DLD1 (cell line): Measurements from ENCODE around the gene CEP250.
"Not testable (repeated sequence)": the region's sequence is repeated elsewhere in the genome, so short reads cannot be mapped to it uniquely, and the experiment has no call there.

ENCODE experiments used
- in situ Hi-C: cut with HindIII; loops from 2 replicates; pipeline ENCODE4 v1.10.0; 2017; ENCODE audit warnings: low sequenced_read_pairs

Gene CEP250

DNA sequence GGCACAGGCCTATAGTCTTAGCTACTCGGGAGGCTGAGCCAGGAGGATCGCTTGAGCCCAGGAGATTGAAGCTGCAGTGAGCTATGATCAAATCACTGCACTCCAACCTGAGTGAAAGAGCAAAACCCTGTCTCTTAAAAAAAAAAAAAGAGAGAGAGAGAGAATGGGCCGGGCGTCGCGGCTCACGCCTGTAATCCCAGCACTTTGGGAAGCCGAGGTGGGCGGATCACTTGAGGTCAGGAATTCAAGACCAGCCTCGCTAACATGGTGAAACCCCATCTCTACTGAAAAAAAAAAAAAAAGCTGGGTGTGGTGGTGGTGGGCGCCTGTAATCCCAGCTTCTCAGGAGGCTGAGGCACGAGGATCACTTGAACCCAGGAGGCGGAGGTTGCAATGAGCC lies 5.5 kb upstream of the CEP250 start:
- in situ Hi-C loops: not testable (repeated sequence)

- in situ Hi-C loops: no loop called here
Observed at GRCh38 chr20:35451295-35451694, 4.1 kb upstream of the CEP250 start.

DNA sequence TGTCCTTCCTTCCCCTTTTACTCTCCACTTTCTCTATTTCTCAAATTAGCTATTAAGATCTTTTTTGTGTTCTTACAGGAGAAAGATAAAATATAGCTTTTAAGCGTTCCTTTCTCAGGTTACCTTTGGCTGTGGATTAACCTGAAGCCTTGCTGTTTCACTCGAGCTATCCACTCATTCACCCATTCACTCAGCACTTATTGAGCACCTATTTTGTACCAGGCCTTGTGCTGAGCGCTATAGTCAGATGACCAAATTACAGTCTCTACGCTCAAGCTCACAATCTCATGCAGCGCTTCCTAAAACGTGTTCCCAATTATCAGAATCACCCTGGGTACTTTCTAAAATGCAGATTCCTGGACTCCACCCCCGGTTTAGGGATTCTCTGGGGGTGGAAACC lies 1.8 kb upstream of the CEP250 start:
- in situ Hi-C loops: no loop called here

DNA sequence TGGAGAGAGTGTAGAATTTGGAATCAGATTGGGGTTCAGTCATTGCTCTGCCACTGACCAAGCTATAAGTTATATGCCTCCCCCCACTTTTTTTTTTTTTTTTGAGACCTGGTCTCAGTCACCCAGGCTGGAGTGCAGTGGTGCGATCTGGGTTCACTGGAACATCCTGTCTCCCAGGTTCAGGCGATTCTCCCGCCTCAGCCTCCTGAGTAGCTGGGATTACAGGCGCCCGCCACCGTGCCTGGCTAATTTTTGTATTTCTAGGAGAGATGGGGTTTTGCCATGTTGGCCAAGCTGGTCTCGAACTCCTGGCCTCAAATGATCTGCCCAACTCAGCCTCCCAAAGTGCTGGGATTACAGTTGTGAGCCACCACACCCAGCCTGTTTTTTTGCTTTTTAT lies 1.3 kb downstream of the CEP250 start:
- in situ Hi-C loops: loop anchor here (5.0 kb wide), 1 partner anchor 41 kb away; no protein-coding TSS in a partner anchor

GRCh38 chr20:35457539-35457938 lies 2.1 kb downstream of the CEP250 start:
- in situ Hi-C loops: loop anchor here (5.0 kb wide), 1 partner anchor 40 kb away; no protein-coding TSS in a partner anchor

- in situ Hi-C loops: loop anchor here (5.0 kb wide), 1 partner anchor 39 kb away; no protein-coding TSS in a partner anchor
Observed at GRCh38 chr20:35458388-35458787, 3.0 kb downstream of the CEP250 start.

- in situ Hi-C loops: no loop called here
Observed at GRCh38 chr20:35461620-35462019, 6.2 kb downstream of the CEP250 start.

GRCh38 chr20:35462351-35462750 lies 7.0 kb downstream of the CEP250 start:
- in situ Hi-C loops: no loop called here

DNA sequence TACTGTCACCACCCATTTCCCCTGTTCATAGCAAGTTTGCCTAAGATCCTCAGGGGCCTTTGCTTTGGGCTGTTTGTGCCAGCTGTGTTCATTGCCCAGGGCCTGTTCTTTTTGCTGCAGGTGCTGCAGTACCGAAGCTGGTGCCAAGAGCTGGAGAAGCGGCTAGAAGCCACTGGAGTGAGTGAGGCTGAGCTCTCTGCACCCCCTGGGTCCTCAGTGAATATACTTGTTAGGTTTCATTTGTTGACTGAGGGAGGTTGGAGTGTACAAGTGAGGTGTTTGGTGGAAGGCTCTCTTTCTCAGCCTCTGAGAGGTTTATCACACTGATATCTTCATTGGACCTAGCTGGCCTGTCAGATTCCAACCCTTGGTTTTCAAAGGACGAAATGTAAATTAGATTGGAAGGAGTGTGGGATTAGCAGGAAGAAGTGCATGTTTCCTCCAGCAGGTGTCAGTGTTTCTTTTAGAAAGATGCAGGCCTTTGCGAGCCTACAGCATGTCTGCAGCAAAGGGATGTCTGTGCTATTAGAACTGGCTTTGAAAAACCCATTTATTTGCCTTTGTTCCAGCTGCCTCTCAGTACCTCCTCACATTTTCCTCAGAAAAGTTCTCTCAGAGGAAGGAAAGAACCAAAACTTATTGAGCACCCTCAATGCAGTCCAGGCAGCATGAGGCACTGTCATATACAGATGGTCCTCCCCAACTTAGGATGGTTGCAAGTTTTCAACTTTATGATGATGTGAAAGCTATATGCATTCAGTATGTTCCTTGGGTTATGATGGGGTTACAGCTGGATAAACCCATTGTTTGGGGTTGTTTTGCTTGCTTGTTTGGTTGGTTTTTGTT lies 8.3 kb downstream of the CEP250 start:
- in situ Hi-C loops: no loop called here

GRCh38 chr20:35465976-35466375 lies 10.6 kb downstream of the CEP250 start:
- in situ Hi-C loops: no loop called here

DNA sequence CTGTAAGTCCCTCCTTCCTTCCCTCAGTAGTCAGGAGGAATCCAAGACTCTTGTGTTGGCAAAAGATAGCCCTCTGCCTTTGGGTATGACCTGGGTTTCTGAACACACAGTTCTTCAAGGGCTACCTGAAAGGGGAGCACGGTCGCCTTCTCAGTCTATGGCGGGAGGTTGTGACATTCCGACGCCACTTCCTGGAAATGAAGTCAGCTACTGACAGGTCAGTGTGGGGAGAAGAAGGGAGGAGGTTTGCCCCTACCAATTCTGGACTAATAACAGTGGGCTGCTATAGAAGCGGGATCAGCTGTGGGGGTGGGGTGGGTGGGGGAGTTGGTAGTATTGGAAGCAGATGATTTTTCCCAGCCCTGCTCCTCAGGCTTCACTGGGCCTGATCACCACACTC lies 11.5 kb downstream of the CEP250 start:
- in situ Hi-C loops: no loop called here

- in situ Hi-C loops: no loop called here
Observed at GRCh38 chr20:35467339-35468224, 12.2 kb downstream of the CEP250 start.

- in situ Hi-C loops: no loop called here
Observed at GRCh38 chr20:35468671-35469334, 13.4 kb downstream of the CEP250 start.

- in situ Hi-C loops: loop anchor here (10.0 kb wide), 1 partner anchor 173 kb away; no protein-coding TSS in a partner anchor
Observed at GRCh38 chr20:35472209-35472608, 16.8 kb downstream of the CEP250 start.

GRCh38 chr20:35473684-35474083 lies 18.3 kb downstream of the CEP250 start:
- in situ Hi-C loops: loop anchor here (10.0 kb wide), 1 partner anchor 171 kb away; no protein-coding TSS in a partner anchor

DNA sequence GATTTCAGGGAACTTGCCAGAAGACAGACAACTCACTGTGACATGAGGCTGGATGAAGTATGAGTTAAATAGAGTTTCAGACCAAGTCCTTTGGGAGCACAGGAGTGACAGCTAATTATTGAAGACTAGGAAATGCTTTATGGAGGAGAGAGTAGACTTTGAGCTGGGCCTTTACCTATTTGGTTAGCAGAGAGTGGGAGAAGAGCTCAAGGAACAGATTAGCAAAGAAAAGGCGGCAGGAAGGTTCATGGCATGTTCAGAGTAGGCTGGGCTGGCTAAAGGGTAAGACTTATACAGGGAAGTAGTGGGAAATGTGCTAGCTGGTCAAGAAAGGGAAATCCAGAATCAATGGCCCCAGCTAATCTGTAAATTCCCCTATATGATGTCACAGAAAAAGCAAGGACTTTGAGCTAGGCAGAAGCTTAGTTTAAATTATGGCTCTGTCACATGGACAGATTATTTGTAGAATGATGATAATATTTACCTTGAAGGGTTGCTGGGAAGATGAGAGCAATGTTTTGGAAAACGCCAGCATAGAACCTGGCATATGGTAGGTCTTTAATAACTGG lies 19.0 kb downstream of the CEP250 start:
- in situ Hi-C loops: loop anchor here (10.0 kb wide), 1 partner anchor 170 kb away; no protein-coding TSS in a partner anchor

DNA sequence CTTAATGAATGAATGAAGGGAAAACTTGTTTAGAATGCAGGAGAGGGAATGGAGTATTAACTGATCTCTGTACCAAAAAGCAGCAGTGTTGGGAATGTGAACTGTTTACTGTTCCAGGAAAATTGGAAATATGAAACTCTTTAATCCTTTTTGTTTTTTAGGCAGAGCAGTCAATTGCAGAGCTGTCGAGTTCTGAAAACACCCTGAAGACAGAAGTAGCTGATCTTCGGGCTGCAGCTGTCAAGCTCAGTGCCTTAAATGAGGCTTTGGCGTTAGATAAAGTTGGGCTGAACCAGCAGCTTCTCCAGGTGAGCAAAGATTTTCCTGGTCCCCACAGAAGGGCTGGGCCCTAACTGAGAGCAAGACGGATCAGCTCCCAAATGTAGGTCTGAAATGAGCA lies 20.9 kb downstream of the CEP250 start:
- in situ Hi-C loops: loop anchor here (10.0 kb wide), 1 partner anchor 169 kb away; no protein-coding TSS in a partner anchor

GRCh38 chr20:35478804-35479472 lies 23.5 kb downstream of the CEP250 start:
- in situ Hi-C loops: loop anchor here (10.0 kb wide), 1 partner anchor 166 kb away; no protein-coding TSS in a partner anchor

GRCh38 chr20:35479798-35480197 lies 24.4 kb downstream of the CEP250 start:
- in situ Hi-C loops: loop anchor here (10.0 kb wide), 1 partner anchor 165 kb away; no protein-coding TSS in a partner anchor

- in situ Hi-C loops: no loop called here
Observed at GRCh38 chr20:35487479-35487878, 32.1 kb downstream of the CEP250 start.
